Glutamatergic neuron (in vitro differentiated cells): ENCODE measurements around the gene GRM7. TPM values are rescaled to one million over a fixed set of nuclear protein-coding genes. Genes with fewer than 3 reads are reported as not detected.

ENCODE experiments used
- DNase-seq: peaks from one replicate; pipeline ENCODE4 v3.0.0; 2022
- H3K27ac Mint-ChIP-seq: one replicate; pipeline ENCODE4 v1.8.0; 2020; ENCODE audit warnings: mild to moderate bottlenecking, mixed read lengths, inconsistent platforms; ENCODE audit not compliant: unreplicated experiment
- H3K27me3 Mint-ChIP-seq: one replicate; pipeline ENCODE4 v1.8.0; 2020; ENCODE audit warnings: mild to moderate bottlenecking, moderate library complexity, mixed read lengths, inconsistent platforms; ENCODE audit not compliant: unreplicated experiment
- H3K36me3 Mint-ChIP-seq: one replicate; pipeline ENCODE4 v1.8.0; 2020; ENCODE audit warnings: mild to moderate bottlenecking, mixed read lengths, inconsistent platforms; ENCODE audit not compliant: unreplicated experiment
- H3K4me1 Mint-ChIP-seq: one replicate; pipeline ENCODE4 v1.8.0; 2020; ENCODE audit warnings: mild to moderate bottlenecking, low read depth, mixed read lengths, inconsistent platforms; ENCODE audit not compliant: unreplicated experiment
- H3K4me3 Mint-ChIP-seq: one replicate; pipeline ENCODE4 v1.8.0; 2020; ENCODE audit warnings: mild to moderate bottlenecking, mixed read lengths, inconsistent platforms; ENCODE audit not compliant: unreplicated experiment
- H3K9me3 Mint-ChIP-seq: one replicate; pipeline ENCODE4 v1.8.0; 2020; ENCODE audit warnings: mild to moderate bottlenecking, moderate library complexity, mixed read lengths, inconsistent platforms; ENCODE audit not compliant: unreplicated experiment
- total RNA-seq: library from RNA; stranded (reverse); fragmentation: NEBNext Ultra II Directional; extraction: Animal tissue kit (Norgen Biotek cat#: 25700); gene quantifications from one replicate; pipeline ENCODE4 v1.2.1, GENCODE V29; 2021; ENCODE audit not compliant: unreplicated experiment
- TF ChIP-seq, protein P1 (sequence below): fragments of 200-600 bp; sonication (generic); IDR thresholded peaks from one replicate; pipeline ENCODE4 v1.5.0; 2021; ENCODE audit not compliant: partially characterized antibody, unreplicated experiment

GRM7 gene
- total RNA-seq, 1 donor from 2014 or later = 1.4 TPM

GRCh38 chr3:7305561-7305960 lies 444.6 kb downstream of the GRM7 start:
- Mint-ChIP-seq H3K9me3 (no peaks in the 10 kb centered on the region), H3K36me3 (no peaks in the 10 kb centered on the region), H3K4me1 (no peaks in the 10 kb centered on the region), H3K4me3 (no peak overlapping the region), H3K27ac (no peak overlapping the region), H3K27me3 (no peaks in the 10 kb centered on the region)
- TF ChIP-seq, protein P1, sequence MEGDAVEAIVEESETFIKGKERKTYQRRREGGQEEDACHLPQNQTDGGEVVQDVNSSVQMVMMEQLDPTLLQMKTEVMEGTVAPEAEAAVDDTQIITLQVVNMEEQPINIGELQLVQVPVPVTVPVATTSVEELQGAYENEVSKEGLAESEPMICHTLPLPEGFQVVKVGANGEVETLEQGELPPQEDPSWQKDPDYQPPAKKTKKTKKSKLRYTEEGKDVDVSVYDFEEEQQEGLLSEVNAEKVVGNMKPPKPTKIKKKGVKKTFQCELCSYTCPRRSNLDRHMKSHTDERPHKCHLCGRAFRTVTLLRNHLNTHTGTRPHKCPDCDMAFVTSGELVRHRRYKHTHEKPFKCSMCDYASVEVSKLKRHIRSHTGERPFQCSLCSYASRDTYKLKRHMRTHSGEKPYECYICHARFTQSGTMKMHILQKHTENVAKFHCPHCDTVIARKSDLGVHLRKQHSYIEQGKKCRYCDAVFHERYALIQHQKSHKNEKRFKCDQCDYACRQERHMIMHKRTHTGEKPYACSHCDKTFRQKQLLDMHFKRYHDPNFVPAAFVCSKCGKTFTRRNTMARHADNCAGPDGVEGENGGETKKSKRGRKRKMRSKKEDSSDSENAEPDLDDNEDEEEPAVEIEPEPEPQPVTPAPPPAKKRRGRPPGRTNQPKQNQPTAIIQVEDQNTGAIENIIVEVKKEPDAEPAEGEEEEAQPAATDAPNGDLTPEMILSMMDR = no peak
- DNase-seq = no peak

- H3K27ac Mint-ChIP-seq = no peak overlapping the region
- H3K36me3 Mint-ChIP-seq = no peaks in the 10 kb centered on the region
- no peaks in the 10 kb centered on the region for H3K9me3 Mint-ChIP-seq
- TF ChIP-seq, protein P1 = no peak
- H3K4me3 Mint-ChIP-seq = no peak overlapping the region
- no peaks in the 10 kb centered on the region for H3K27me3 Mint-ChIP-seq
- no peak for DNase-seq
- H3K4me1 Mint-ChIP-seq = no peaks in the 10 kb centered on the region
These were observed 446.0 kb downstream of the GRM7 start for GRCh38 chr3:7306901-7307300.

GRCh38 chr3:7307410-7307809 lies 446.5 kb downstream of the GRM7 start:
- H3K4me3 Mint-ChIP-seq = no peak overlapping the region
- H3K9me3 Mint-ChIP-seq = no peaks in the 10 kb centered on the region
- H3K36me3 Mint-ChIP-seq = no peaks in the 10 kb centered on the region
- no peaks in the 10 kb centered on the region for H3K27me3 Mint-ChIP-seq
- TF ChIP-seq, protein P1 = no peak
- no peak for DNase-seq
- no peaks in the 10 kb centered on the region for H3K4me1 Mint-ChIP-seq
- H3K27ac Mint-ChIP-seq = no peak overlapping the region

GRCh38 chr3:7309641-7310102 lies 448.8 kb downstream of the GRM7 start:
- DNase-seq = no peak

GRCh38 chr3:7315037-7315436 lies 454.1 kb downstream of the GRM7 start:
- no peaks in the 10 kb centered on the region for H3K9me3 Mint-ChIP-seq
- TF ChIP-seq, protein P1 = no peak
- H3K4me3 Mint-ChIP-seq = no peak overlapping the region
- no peak overlapping the region for H3K27ac Mint-ChIP-seq
- no peaks in the 10 kb centered on the region for H3K4me1 Mint-ChIP-seq
- no peaks in the 10 kb centered on the region for H3K27me3 Mint-ChIP-seq
- DNase-seq = no peak
- no peaks in the 10 kb centered on the region for H3K36me3 Mint-ChIP-seq

More at GRCh38 chr3:7309641-7310102, 448.8 kb downstream of the GRM7 start:
- no peaks in the 10 kb centered on the region for H3K36me3 Mint-ChIP-seq
- H3K4me1 Mint-ChIP-seq = no peaks in the 10 kb centered on the region
- H3K27ac Mint-ChIP-seq = no peak overlapping the region
- no peaks in the 10 kb centered on the region for H3K27me3 Mint-ChIP-seq
- no peaks in the 10 kb centered on the region for H3K9me3 Mint-ChIP-seq
- no peak overlapping the region for H3K4me3 Mint-ChIP-seq
- TF ChIP-seq, protein P1 = no peak
